GM08714 (cell line): ENCODE data around the gene IZUMO4.

Experiments used
- H3K4me3 ChIP-seq: fragments of 200-500 bp; sonication (Bioruptor generic); 2 replicates; pipeline ENCODE4 v1.5.1; 2014; ENCODE audit warnings: mild to moderate bottlenecking, low read length, inconsistent platforms
- ZNF274 ChIP-seq: IDR thresholded peaks from 2 replicates; pipeline ENCODE4 v1.6.1; 2012; ENCODE audit warnings: mild to moderate bottlenecking, low read depth, low read length

The IZUMO4 gene

GRCh38 chr19:2101417-2102335 lies 5.0 kb downstream of the IZUMO4 start:
- TF ChIP-seq ZNF274 = no peak
- H3K4me3 ChIP-seq = no peak overlapping the region

GRCh38 chr19:2103045-2103707 lies 6.5 kb downstream of the IZUMO4 start:
- no peak overlapping the region for H3K4me3 ChIP-seq
- no peak for TF ChIP-seq ZNF274

- no peak overlapping the region for H3K4me3 ChIP-seq
- no peak for TF ChIP-seq ZNF274
These were observed 11.7 kb downstream of the IZUMO4 start for GRCh38 chr19:2108251-2109016.

GRCh38 chr19:2109046-2109864 lies 12.5 kb downstream of the IZUMO4 start:
- no peak overlapping the region for H3K4me3 ChIP-seq
- no peak for TF ChIP-seq ZNF274

- TF ChIP-seq ZNF274 = no peak
- no peak overlapping the region for H3K4me3 ChIP-seq
These were observed 14.1 kb downstream of the IZUMO4 start for GRCh38 chr19:2110822-2111221.

GRCh38 chr19:2111425-2111824 lies 14.7 kb downstream of the IZUMO4 start:
- H3K4me3 ChIP-seq = no peak overlapping the region
- no peak for TF ChIP-seq ZNF274

GRCh38 chr19:2111886-2112285 lies 15.2 kb downstream of the IZUMO4 start:
- no peak for TF ChIP-seq ZNF274
- no peak overlapping the region for H3K4me3 ChIP-seq

- no peak overlapping the region for H3K4me3 ChIP-seq
- no peak for TF ChIP-seq ZNF274
These were observed 16.0 kb downstream of the IZUMO4 start for GRCh38 chr19:2112516-2113320.

- no peak overlapping the region for H3K4me3 ChIP-seq
- no peak for TF ChIP-seq ZNF274
These were observed 16.9 kb downstream of the IZUMO4 start for GRCh38 chr19:2113439-2114211.

- no peak overlapping the region for H3K4me3 ChIP-seq
- no peak for TF ChIP-seq ZNF274
These were observed 17.5 kb downstream of the IZUMO4 start for GRCh38 chr19:2114218-2114617.

- no peak overlapping the region for H3K4me3 ChIP-seq
- TF ChIP-seq ZNF274 = no peak
These were observed 18.1 kb downstream of the IZUMO4 start for GRCh38 chr19:2114821-2115220.

GRCh38 chr19:2115324-2115723 lies 18.6 kb downstream of the IZUMO4 start:
- no peak for TF ChIP-seq ZNF274

More at GRCh38 chr19:2115324-2115723, 18.6 kb downstream of the IZUMO4 start:
- no peak overlapping the region for H3K4me3 ChIP-seq
